GM15510 (cell line): ENCODE measurements around the gene ENGASE.

ENCODE experiments used
- POLR2A ChIP-seq: IDR thresholded peaks from 3 replicates; pipeline ENCODE4 v1.6.1; 2011; ENCODE audit warnings: borderline replicate concordance; ENCODE audit not compliant: insufficient read length; ENCODE audit errors: extremely low read depth

Gene ENGASE, protein sequence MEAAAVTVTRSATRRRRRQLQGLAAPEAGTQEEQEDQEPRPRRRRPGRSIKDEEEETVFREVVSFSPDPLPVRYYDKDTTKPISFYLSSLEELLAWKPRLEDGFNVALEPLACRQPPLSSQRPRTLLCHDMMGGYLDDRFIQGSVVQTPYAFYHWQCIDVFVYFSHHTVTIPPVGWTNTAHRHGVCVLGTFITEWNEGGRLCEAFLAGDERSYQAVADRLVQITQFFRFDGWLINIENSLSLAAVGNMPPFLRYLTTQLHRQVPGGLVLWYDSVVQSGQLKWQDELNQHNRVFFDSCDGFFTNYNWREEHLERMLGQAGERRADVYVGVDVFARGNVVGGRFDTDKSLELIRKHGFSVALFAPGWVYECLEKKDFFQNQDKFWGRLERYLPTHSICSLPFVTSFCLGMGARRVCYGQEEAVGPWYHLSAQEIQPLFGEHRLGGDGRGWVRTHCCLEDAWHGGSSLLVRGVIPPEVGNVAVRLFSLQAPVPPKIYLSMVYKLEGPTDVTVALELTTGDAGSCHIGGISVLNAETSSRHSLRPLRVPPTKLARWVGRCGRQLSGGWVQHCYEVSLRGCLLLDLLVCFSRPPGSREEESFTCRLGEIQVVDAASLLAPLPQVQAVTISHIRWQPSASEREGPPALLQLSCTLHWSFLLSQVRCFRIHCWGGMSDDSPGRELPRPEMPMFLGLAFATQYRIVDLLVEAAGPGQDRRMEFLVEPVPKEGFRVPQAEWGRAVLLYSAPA

DNA sequence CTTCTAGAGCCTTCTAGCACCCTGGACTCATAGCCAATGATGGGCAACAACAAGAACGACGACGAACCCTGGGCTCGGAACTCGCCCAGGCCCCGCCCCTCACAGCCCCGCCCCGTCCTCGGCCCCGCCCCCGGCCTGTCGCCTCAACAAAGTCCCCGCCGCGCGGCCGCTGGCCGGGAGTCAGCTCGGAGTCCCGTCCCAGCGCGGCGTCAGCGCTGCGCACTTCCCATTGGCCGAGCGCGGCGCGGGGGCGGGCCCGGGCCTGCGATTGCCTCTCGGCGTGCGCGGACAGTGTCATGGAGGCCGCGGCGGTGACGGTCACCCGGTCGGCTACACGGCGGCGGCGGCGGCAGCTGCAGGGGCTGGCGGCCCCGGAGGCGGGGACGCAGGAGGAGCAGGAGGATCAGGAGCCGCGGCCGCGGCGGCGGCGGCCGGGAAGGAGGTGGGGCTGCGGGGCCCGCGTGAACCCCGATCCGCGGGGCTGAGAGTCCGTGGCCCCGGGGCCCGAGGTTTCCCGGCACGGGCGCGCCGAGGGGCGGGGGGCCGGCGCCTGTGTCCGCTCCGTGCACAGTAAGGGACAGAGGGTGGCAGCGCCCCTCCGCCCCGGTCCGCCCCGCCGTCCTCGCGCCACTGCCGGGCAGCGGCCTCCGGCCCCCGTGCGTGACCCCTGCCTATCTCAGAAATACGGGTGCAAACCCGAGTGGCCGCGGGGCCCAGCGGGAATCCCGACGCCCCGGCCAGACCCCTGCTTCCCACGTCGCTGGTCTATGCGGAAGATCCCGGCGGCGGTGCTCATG lies at the start of gene ENGASE:
TSS of gene ENGASE (plus strand) at position 176 of the 797 bp plus-strand sequence. CDS start at position 297, 121 bp downstream.
- peak; percentile 64 for TF ChIP-seq POLR2A

DNA sequence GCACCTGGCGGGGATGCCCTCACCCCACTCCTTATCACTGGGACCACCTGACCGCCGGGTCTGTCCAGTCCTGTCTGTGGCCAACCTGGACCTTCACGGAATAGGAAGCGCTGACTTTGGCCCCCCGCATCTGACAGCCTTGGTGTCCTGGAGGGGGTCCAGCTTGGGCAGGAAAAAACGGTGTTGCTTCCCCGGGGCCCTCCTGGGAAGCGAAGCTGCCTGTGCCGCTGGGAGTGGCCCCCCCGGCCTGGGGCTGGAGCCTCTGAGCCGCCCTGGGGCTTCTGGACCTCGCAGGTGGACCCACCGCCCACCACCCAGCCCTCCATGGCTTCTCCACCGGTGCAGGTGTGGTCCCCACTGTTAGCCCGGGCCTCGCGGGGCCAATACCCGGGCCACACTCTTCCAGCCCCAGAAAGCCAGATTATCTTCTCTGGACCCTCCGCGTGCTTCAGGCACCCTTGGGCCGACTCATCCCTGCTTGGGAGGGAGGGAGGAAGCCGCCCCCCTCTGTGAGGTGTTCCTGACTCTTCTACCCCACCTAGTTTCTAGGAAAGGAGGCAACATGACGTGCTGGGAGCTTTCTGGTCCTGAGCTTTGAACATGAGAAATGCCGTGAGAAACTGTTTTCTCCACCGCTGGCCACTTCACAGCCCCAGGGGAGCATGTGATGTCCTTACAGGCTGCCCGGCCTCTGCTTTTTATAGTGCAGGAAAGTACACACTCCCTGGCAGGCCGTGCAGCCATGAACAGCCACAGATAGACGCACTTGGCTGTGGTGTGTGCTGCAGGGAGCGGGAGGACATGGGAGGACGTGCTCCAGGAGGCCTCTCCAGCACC lies 49.5 kb upstream of the ENGASE start:
- no peak for TF ChIP-seq POLR2A

DNA sequence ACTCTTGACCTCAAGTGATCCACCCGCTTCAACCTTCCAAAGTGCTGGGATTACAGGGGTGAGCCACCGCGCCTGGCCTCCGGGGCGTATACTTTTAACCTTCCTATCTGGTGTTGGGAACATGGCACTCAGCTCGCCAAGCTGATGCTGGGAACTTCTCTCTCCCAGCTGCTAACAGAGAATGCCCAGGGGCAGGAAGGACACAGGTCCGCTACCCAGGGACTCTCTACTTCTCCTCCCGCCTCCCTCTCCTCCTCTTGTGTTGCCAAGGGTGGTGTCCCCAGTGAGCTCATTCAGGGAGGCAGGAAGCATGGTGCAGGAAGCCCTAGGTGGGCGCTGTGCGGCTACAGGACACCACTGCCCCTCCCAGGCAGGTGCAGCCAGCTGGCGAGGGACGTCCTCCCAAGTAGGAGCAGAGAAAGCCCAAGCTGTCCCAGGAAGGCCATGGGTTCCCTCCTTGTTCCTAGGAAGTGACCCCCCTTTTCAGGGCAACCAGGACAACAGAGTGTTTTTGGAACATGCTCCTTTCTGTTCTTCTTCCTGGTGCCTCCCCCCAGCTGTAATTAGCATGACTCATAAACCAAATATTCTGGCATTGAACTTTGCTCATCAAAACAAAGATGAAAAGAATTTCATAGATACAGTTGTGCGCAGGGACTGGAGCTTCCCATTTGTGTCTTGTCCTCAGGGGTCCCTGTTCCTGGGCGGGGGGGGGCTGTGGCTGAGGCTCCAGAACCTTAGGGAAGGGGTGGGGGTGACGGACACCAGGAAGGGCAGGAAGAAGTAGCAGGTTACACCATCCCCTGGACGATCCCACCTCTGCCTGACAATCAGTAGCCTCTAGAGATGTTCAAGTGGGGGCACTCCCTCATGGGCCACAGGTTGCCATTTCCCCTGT lies 48.0 kb upstream of the ENGASE start:
- TF ChIP-seq POLR2A = no peak

DNA sequence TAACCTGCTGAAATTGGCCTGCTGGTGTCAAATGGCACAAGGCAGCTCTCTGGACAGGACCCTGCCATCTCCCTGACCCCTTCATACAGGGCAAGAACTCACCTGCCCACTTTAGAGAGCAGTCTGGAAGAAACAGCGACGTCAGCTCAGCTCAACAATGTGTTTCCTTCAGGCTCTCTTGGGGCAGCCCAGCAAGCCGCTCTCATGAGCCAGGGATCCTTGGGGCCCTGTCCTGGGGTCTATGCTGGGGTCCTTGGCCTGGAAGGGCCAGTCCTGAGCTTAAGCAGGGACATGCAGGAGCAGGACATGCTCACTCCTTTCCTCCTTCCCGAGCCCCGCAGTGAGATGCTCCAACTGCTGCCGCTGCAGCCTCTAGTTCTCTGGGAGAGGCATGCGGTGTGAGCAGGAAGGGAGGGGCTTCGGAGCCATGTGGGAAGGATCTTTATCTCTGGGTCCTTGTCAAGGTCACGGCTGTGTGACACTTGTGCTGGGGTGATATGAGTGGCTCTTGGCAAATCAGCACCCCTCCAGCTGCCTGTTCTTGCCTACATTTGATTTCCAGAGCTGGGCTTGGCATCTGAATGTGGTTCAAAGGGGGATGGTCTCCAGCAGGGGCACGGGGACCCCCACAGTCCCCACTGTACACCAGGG lies 47.2 kb upstream of the ENGASE start:
- TF ChIP-seq POLR2A = no peak

DNA sequence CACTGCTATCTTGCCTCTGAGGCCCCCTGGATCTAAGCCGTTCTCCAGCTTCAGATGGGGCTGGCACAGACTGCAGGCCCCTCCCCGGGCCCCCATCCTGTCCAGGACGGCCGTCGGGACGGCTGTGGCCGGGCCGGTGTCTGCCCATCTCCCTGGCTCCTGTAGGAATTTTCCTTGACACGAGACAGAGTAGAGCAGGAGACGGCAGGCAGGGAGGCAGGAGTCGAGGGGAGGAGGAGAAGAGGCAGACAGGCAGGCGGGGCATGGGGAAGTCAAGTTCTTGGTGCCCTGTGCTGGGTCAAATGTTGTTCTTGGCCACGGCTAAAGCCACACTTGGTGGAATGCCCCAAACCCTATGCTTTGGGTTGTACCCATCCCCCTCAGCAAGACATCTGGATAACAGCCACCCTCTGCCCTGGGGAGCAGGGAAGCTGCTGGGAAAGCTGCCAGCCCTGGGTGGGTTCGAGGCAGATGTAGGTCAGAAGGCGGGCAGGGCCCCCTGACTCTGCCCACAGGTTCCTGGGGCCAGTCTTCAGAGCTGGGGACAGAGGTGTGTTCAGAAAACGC lies 46.6 kb upstream of the ENGASE start:
- no peak for TF ChIP-seq POLR2A

DNA sequence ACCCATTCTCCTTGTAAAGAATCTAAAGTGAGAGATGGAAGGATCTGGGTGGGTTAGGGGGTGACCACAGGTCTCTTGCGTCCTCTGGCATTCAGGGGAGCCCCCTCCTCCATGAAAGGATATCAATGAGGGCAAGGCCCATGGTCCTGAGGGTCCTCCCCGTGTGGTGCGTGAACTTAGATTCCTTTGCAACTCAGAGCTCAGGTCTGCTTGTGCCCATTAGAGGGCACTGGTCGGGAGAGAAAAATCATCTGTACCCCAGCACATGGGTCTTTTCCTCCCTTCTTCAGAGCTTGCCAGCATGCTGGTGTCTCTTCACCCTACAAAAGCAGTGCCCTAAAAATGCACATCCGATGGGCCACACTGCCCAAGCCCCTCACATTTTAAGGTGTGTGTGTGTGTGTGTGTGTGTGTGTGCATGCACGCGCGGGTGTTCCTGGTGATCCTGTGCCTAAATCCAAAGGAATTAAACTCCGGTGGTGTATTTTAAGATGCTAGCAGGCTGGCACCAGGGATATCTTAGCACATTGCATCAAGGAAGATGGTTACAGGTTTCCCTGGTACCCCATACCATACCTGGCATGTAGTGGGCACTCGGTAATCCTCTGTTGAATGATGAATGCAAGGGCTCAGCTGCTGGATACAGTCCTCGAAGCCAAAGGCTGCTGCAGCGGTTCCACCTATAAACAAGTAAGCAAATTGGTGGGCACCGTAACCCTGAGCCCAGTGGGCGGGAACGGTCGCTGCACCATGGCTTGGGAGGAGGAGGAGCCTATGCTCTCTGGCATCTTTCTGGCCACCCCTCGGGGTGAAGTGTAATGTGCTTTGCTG lies 45.9 kb upstream of the ENGASE start:
- TF ChIP-seq POLR2A = no peak

DNA sequence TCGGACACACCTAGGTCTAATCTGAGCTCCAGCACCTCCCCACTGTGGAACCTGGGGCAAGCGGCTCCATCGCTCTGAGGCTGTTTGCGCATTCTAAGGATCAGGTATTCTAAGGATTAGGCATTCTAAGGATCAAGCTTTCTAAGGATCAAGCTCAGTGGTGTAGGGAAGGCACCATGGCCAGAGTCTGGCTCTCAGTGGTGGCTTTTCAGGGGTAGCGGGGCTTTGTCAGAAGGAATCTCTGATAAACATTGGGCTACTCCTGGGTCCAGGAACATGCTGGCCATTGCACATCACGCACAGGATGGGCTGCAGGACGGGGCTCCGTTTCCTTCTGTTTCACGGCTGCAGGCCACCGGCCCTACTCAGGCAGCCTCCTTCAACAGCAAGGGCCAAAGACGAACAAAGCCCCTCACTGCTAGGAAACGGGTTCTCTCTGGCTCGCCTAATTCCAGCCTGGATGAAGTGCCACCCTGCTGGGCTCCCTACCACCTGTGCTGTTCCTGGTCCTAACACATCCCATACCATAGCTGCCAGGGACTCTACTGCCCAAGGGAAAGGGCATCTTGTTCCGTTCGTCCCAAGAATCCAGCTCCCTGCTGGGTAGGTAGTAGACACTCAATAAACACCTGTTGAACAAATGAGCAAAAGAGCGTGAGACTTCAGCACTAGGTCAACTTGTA lies 45.2 kb upstream of the ENGASE start:
- no peak for TF ChIP-seq POLR2A

DNA sequence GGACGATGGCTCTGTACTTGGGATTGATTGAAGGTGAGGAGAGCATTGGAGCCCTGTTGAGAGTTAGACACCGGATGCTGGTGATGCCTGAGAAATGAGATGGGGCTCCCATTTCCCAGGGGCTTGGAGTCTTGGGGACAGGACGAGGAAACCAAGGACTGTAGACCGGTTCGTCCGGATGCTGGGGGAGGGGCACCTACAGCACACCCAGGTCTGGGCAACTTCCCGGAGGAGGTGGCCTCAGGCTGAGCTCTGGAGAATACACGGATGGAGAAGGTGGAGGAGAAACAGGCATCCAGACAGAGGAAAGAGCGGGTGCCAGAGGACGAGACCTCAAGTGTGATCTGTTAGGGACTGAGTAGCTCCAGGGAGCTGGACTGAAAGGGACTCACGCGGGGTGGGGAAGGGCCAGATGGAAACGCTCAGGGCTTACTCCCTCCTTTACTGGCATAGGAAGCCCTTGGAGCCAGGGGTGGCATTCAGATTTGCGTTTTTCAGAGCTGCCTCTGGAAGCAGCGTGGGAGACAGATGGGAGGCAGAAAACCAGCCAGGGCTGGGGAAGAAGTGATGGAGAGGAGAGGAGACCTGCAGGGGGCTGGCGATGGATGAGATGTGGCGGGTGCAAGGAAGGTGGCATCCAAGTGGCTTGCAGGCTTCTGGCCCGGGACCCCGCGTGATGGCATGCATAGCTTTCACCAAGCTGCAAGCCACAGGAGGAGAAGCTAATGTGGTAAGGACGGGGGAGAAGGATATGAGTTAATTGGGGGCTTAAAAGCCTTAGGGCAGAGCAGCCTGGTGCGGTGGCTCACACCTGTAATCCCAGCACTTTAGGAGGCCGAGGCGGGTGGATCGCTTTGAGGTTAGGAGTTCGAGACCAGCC lies 42.4 kb upstream of the ENGASE start:
- no peak for TF ChIP-seq POLR2A

DNA sequence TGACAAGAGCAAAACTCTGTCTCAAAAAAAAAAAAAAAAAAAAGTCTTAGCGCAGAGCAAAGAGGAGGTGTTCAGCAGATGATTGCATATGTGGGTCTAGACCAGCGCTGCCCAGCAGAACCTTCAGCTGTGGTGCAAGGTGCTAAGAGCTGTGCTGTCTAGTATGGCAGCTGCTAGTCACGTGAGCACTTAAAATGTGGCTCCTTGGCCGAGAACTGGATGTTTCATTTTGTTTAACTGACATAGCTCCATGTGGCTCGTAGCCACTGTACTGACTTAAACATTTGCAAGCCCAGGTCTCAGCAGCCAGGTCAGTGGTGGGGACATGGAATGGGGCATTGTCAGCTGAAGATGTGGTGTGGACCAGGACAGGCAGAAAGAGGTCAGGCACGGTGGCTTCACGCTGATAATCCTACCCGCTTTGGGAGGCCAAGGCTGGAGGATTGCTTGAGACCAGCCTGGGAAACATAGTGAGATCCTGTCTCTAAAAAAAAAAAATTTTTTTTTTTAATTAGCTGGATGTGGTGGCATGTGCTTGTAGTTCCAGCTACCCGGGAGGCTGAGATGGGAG lies 41.5 kb upstream of the ENGASE start:
- no peak for TF ChIP-seq POLR2A
